BJ (cell line): ENCODE results near the gene XYLT1. TPM values are rescaled to one million over a fixed set of nuclear protein-coding genes. Genes with fewer than 3 reads are reported as not detected.
A peak's percentile ranks its signal among the peaks of the same experiment; 100 is the strongest.

Experiments used
- CTCF ChIA-PET: fragments of 350-600 bp; formaldehyde crosslinking; extraction: SDS; loops from one replicate; lab custom pipeline; 2021; ENCODE audit warnings: antibody characterized with exemption, inconsistent platforms; lab: Yijun Ruan, JAX
- POLR2A ChIA-PET: fragments of 300-600 bp; sonication (Branson Sonifier 250); formaldehyde crosslinking; extraction: SDS; loops from one replicate; lab custom pipeline; 2021; ENCODE audit warnings: antibody characterized with exemption; lab: Charles Lee
- DNase-seq: peaks from one replicate; pipeline ENCODE4 v3.0.0-alpha.2; 2011; ENCODE audit warnings: low read depth
- H3K27me3 ChIP-seq: 2 replicates; pipeline ENCODE4 v1.6.0; 2011; ENCODE audit warnings: low read length; ENCODE audit not compliant: control insufficient read depth, insufficient read depth
- H3K36me3 ChIP-seq: 2 replicates; pipeline ENCODE4 v1.5.1; 2011; ENCODE audit warnings: low read length; ENCODE audit not compliant: control insufficient read depth, insufficient read depth
- H3K4me3 ChIP-seq: 2 replicates; pipeline ENCODE4 v1.5.1; 2011; ENCODE audit warnings: low read depth, mild to moderate bottlenecking, control low read depth, low read length
- polyA plus RNA-seq: library from polyadenylated mRNA; depleted of rRNA; stranded (reverse); fragments of >200 nt; gene quantifications from 2 replicates; pipeline ENCODE4 v1.2.3, GENCODE V29; 2011
- TF ChIP-seq, protein P1 (sequence below): IDR thresholded peaks from 2 replicates; pipeline ENCODE4 v1.5.1; 2011; ENCODE audit warnings: low read depth, mild to moderate bottlenecking, control low read depth, inconsistent platforms, low read length, moderate library complexity; ENCODE audit not compliant: insufficient read depth

Gene XYLT1
- polyA plus RNA-seq, 1 experiment, result 15.9 TPM

DNA sequence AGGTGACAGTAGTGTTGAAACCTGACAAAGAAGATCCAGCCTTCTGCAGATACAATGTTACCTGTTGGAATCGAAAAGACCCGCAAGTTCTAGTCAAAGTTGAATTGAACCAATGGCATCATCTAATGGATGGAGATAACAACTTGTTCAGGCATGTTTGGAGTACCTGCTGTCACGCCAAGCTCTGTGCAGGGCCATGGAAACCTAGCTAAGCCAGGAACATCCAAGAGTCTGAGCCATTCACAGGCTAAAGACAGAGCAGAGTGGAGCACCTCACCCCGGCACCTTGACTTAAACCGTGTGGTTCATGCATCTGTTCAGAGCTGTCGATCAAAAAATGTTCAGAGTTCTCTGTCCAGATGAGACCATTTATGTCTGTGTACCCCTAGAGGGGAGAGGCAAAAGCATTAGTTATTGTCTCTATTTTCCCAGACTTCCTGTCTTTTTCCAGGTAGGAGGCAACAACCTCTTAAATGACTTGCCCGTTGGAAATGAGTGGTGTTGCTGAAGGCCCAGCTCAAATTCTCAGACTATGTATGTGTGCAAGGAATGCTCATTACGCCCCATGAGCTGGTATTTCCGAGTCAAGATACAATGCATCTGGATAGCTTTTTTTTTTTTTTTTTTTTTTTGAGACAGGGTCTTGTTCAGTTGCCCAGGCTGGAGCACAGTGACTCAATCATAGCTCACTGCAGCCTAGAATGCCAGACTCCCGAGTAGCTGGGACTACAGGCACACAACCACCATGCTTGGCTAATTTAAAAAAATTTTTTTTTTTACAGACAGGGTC, 44.9 kb upstream of the XYLT1 start:
- TF ChIP-seq, protein P1, sequence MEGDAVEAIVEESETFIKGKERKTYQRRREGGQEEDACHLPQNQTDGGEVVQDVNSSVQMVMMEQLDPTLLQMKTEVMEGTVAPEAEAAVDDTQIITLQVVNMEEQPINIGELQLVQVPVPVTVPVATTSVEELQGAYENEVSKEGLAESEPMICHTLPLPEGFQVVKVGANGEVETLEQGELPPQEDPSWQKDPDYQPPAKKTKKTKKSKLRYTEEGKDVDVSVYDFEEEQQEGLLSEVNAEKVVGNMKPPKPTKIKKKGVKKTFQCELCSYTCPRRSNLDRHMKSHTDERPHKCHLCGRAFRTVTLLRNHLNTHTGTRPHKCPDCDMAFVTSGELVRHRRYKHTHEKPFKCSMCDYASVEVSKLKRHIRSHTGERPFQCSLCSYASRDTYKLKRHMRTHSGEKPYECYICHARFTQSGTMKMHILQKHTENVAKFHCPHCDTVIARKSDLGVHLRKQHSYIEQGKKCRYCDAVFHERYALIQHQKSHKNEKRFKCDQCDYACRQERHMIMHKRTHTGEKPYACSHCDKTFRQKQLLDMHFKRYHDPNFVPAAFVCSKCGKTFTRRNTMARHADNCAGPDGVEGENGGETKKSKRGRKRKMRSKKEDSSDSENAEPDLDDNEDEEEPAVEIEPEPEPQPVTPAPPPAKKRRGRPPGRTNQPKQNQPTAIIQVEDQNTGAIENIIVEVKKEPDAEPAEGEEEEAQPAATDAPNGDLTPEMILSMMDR, result no peak
- H3K36me3 ChIP-seq, result no peaks in the 10 kb centered on the region
- CTCF ChIA-PET, result interaction anchor here (1.2 to 1.6 kb wide), 2 partner anchors 41 to 63 kb away, joined by 4 to 5 read pairs; no protein-coding TSS in a partner anchor
- peak; percentile 71 for DNase-seq
- no peak overlapping the region for H3K4me3 ChIP-seq
- POLR2A ChIA-PET, result interaction anchor here (0.6 kb wide), 1 partner anchor 23 kb away, joined by 21 read pairs; no protein-coding TSS in a partner anchor
- H3K27me3 ChIP-seq, result no peaks in the 10 kb centered on the region

GRCh38 chr16:17512636-17513220, 42.0 kb upstream of the XYLT1 start:
- CTCF ChIA-PET, result interaction anchor here (0.7 to 2.0 kb wide), 7 partner anchors 14 to 307 kb away, joined by 3 to 11 read pairs (median 3); no protein-coding TSS in a partner anchor
- Histone ChIP-seq H3K4me3 (no peak overlapping the region), H3K27me3 (no peaks in the 10 kb centered on the region), H3K36me3 (no peaks in the 10 kb centered on the region)
- DNase-seq, result peak; percentile 55
- POLR2A ChIA-PET, result no interaction called here
- TF ChIP-seq, protein P1, result no peak

GRCh38 chr16:17511340-17511739, 40.6 kb upstream of the XYLT1 start:
- CTCF ChIA-PET, result interaction anchor here (1.5 to 2.0 kb wide), 2 partner anchors 43 to 68 kb away, joined by 5 to 11 read pairs; no protein-coding TSS in a partner anchor
- H3K4me3 ChIP-seq, result no peak overlapping the region
- no peaks in the 10 kb centered on the region for H3K27me3 ChIP-seq
- POLR2A ChIA-PET, result no interaction called here
- TF ChIP-seq, protein P1, result no peak
- H3K36me3 ChIP-seq, result no peaks in the 10 kb centered on the region
- peak; percentile 87 for DNase-seq

- ChIA-PET POLR2A (no interaction called here), CTCF (interaction anchor here (0.6 to 1.5 kb wide), 2 partner anchors 44 to 45 kb away, joined by 4 to 5 read pairs; no protein-coding TSS in a partner anchor)
- Histone ChIP-seq H3K27me3 (no peaks in the 10 kb centered on the region), H3K4me3 (no peak overlapping the region), H3K36me3 (no peaks in the 10 kb centered on the region)
- TF ChIP-seq, protein P1, result no peak
- no peak for DNase-seq
Observed at GRCh38 chr16:17510567-17510966, 39.8 kb upstream of the XYLT1 start.

GRCh38 chr16:17509194-17509593, 38.4 kb upstream of the XYLT1 start:
- ChIA-PET CTCF (interaction anchor here (0.6 kb wide), 1 partner anchor 430 kb away, joined by 3 read pairs; no protein-coding TSS in a partner anchor), POLR2A (no interaction called here)
- no peaks in the 10 kb centered on the region for H3K36me3 ChIP-seq
- H3K27me3 ChIP-seq, result no peaks in the 10 kb centered on the region
- H3K4me3 ChIP-seq, result no peak overlapping the region
- TF ChIP-seq, protein P1, result no peak
- no peak for DNase-seq
